CD4-positive, alpha-beta memory T cell (primary cell): ENCODE results near the gene SLC13A3. TPM values are rescaled to one million over a fixed set of nuclear protein-coding genes. Genes with fewer than 3 reads are reported as not detected.

Experiments
- polyA plus RNA-seq, 2 donors: library from polyadenylated mRNA; unstranded; fragments of 300-500 nt; fragmentation: Illumina TruSeq; gene quantifications; one replicate each; pipeline ENCODE4 v1.2.3, GENCODE V29; 2021
- total RNA-seq, 2 experiments: library from RNA; stranded (reverse); gene quantifications; one replicate each; pipeline ENCODE4 v1.2.3, GENCODE V29; 2021

The SLC13A3 gene
- total and polyA plus RNA-seq, 4 experiments from 2014 or later: 0.36 TPM; not detected in 3

Other genes starting within 250 kb of the SLC13A3 start
- gene ELMO2, start 244.8 kb downstream of the SLC13A3 start, total RNA-seq: 10 to 100 TPM; 65.1 to 70.7 TPM
- gene ELMO2, start 244.8 kb downstream of the SLC13A3 start, polyA plus RNA-seq: 10 to 100 TPM; 52.5 to 98.9 TPM
- gene ZNF334, start 137.9 kb downstream of the SLC13A3 start, total RNA-seq: under 1 TPM in 1 of 2 experiments, not detected in 1; 0.14 TPM
- gene ZNF334, start 137.9 kb downstream of the SLC13A3 start, polyA plus RNA-seq: not detected
- gene OCSTAMP, start 100.8 kb downstream of the SLC13A3 start, total RNA-seq: not detected
- not detected for gene OCSTAMP, start 100.8 kb downstream of the SLC13A3 start, polyA plus RNA-seq
- 10 to 100 TPM; 25.7 to 29.4 TPM for gene TP53RK, start 38.0 kb upstream of the SLC13A3 start, total RNA-seq
- 10 to 100 TPM; 13.5 to 16.6 TPM for gene TP53RK, start 38.0 kb upstream of the SLC13A3 start, polyA plus RNA-seq
- not detected for gene SLC2A10, start 58.2 kb upstream of the SLC13A3 start, total RNA-seq
- gene SLC2A10, start 58.2 kb upstream of the SLC13A3 start, polyA plus RNA-seq: not detected
- gene EYA2, start 243.4 kb upstream of the SLC13A3 start, total RNA-seq: not detected
- not detected for gene EYA2, start 243.4 kb upstream of the SLC13A3 start, polyA plus RNA-seq